GM13977 (cell line): ENCODE data around the gene HBP1.
"Not testable (repeated sequence)": the region's sequence is repeated elsewhere in the genome, so short reads cannot be mapped to it uniquely, and the experiment has no call there.

Source experiments
- DNase-seq: peaks from one replicate; pipeline ENCODE4 v3.0.0; 2012; ENCODE audit warnings: low spot score
- in situ Hi-C: fragments of 300-500 bp; cut with MboI; formaldehyde crosslinking; loops from one replicate; pipeline ENCODE4 v1.12.0; 2022; ENCODE audit warnings: low sequenced_read_pairs, low pct_unique_long_range_greater_than_20kb, mixed read lengths, inconsistent platforms; ENCODE audit not compliant: unreplicated experiment
- TF ChIP-seq, protein P1 (sequence below): IDR thresholded peaks from 2 replicates; pipeline ENCODE4 v1.5.1; 2012; ENCODE audit warnings: mild to moderate bottlenecking, control low read depth; ENCODE audit not compliant: insufficient read depth; ENCODE audit errors: extremely low read depth, missing control alignments

HBP1 gene

GRCh38 chr7:107219563-107220244 lies 50.9 kb downstream of the HBP1 start:
- TF ChIP-seq, protein P1, sequence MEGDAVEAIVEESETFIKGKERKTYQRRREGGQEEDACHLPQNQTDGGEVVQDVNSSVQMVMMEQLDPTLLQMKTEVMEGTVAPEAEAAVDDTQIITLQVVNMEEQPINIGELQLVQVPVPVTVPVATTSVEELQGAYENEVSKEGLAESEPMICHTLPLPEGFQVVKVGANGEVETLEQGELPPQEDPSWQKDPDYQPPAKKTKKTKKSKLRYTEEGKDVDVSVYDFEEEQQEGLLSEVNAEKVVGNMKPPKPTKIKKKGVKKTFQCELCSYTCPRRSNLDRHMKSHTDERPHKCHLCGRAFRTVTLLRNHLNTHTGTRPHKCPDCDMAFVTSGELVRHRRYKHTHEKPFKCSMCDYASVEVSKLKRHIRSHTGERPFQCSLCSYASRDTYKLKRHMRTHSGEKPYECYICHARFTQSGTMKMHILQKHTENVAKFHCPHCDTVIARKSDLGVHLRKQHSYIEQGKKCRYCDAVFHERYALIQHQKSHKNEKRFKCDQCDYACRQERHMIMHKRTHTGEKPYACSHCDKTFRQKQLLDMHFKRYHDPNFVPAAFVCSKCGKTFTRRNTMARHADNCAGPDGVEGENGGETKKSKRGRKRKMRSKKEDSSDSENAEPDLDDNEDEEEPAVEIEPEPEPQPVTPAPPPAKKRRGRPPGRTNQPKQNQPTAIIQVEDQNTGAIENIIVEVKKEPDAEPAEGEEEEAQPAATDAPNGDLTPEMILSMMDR, result no peak
- in situ Hi-C loops, result no loop called here
- DNase-seq, result no peak

GRCh38 chr7:107220356-107220755 lies 51.6 kb downstream of the HBP1 start:
- DNase-seq, result no peak
- in situ Hi-C loops, result no loop called here
- TF ChIP-seq, protein P1, result no peak

DNA sequence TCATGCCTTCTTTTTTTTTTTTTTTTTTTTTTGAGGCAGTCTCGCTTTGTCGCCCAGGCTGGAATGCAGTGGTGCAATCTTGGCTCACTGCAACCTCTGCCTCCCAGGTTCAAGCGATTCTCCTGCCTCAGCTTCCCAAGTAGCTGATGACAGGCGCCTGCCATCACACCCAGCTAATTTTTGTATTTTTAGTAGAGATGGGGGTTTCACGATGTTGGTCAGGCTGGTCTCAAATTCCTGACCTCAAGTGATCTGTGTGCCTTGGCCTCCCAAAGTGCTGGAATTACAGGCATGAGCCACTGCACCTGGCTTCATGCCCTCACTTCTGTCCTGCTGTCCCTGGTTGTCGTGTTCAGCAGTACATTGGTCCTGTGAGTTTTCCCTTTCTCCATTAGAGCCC lies 52.0 kb downstream of the HBP1 start:
- not testable (repeated sequence) for DNase-seq

GRCh38 chr7:107224374-107225223 lies 55.8 kb downstream of the HBP1 start:
- in situ Hi-C loops, result no loop called here
- no peak for DNase-seq
- TF ChIP-seq, protein P1, result no peak

More for the DNA sequence above, 52.0 kb downstream of the HBP1 start:
- in situ Hi-C loops, result not testable (repeated sequence)

DNA sequence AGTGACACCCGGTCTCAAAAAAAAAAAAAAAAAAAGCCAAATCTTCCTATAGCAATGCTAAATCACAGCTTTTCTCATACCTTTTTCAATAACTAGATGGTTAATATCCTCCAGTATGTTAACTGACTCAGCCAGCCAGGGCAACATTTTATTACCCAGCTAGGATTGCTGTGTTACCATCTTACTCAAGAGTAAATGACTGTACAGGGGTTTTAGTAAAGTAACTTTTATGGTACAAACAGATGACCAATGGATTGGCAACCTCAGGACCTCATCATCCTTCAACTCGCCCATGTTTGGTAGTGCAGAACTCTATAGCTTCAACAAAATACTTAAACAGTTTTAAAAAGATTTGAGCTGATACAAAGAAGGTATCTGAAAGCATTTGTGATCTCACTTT lies 59.5 kb downstream of the HBP1 start:
- no peak for DNase-seq
- in situ Hi-C loops, result no loop called here
- TF ChIP-seq, protein P1, result no peak

DNA sequence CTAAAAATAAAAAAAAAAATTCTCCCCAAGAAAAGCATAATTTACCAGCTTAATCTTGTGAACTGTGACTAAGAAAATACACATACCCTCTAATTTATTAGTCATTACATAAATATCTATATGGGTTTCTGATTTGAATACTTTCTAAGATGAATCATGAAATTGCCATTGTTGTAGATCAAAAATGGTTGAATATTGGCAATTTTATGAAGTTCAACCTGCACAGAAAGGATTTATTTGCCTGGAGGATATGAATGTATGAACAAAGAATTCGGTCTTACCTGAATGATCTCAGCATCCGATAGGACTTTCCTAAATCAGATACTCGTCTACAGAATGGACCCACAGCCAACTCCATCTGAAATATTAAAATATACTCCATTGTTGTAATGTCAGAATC lies 61.5 kb downstream of the HBP1 start:
- TF ChIP-seq, protein P1, result no peak
- in situ Hi-C loops, result no loop called here
- DNase-seq, result no peak

GRCh38 chr7:107232568-107233090 lies 63.8 kb downstream of the HBP1 start:
- TF ChIP-seq, protein P1, result no peak
- in situ Hi-C loops, result no loop called here
- DNase-seq, result no peak
